Endothelial cell of umbilical vein (primary cell): ENCODE measurements around the gene SYTL2. TPM values are rescaled to one million over a fixed set of nuclear protein-coding genes. Genes with fewer than 3 reads are reported as not detected.

Source experiments
- BruUV-seq: library from RNA; stranded (reverse); fragments of 400-500 nt; replicated peaks from 2 replicates; lab custom pipeline; 2021; lab: Mats Ljungman, UMichigan
- CTCF ChIA-PET: fragments of 300-600, 350-600 bp; sonication (Branson Sonifier 250); formaldehyde crosslinking; loops from one replicate; lab custom pipeline; 2021; ENCODE audit warnings: antibody characterized with exemption, inconsistent platforms; lab: Charles Lee
- POLR2A ChIA-PET: fragments of 300-600, 350-600 bp; sonication (Branson Sonifier 250); formaldehyde crosslinking; loops from one replicate; lab custom pipeline; 2021; ENCODE audit warnings: antibody characterized with exemption, inconsistent platforms; lab: Charles Lee
- DNase-seq: peaks from one replicate; pipeline ENCODE4 v3.0.0-alpha.2; 2011; ENCODE audit warnings: low read depth, low spot score
- FAIRE-seq: peaks from 2 replicates; lab custom pipeline; 2011; peaks lifted over from hg19 to GRCh38; lab: Jason Lieb, UNC
- H2AFZ ChIP-seq: 2 replicates; pipeline ENCODE4 v1.6.0; 2012; ENCODE audit warnings: low read depth, low read length, control low read depth, inconsistent platforms
- H3K27ac ChIP-seq: 2 replicates; pipeline ENCODE4 v1.5.1; 2011; ENCODE audit warnings: low read depth, mild to moderate bottlenecking, control low read depth, low read length, moderate library complexity; ENCODE audit not compliant: insufficient read depth
- H3K27me3 ChIP-seq, 2 experiments: 2 replicates each; pipeline versions ENCODE4 v1.6.0 to v1.6.1; 2011; ENCODE audit warnings: low read length in 2 of 2, mixed read lengths in 1 of 2; ENCODE audit not compliant: control insufficient read depth in 2 of 2, insufficient read depth in 2 of 2
- H3K36me3 ChIP-seq, 2 experiments: 2 replicates in 1 of 2; 3 replicates in 1 of 2; pipeline ENCODE4 v1.5.1; 2011; ENCODE audit warnings: low read length in 2 of 2, mild to moderate bottlenecking in 1 of 2, moderate library complexity in 1 of 2; ENCODE audit not compliant: control insufficient read depth in 2 of 2, insufficient read depth in 2 of 2; ENCODE audit errors: extremely low read depth in 1 of 2
- H3K4me1 ChIP-seq: 3 replicates; pipeline ENCODE4 v1.5.1; 2011; ENCODE audit warnings: mild to moderate bottlenecking, low read length; ENCODE audit not compliant: control insufficient read depth, insufficient read depth; ENCODE audit errors: extremely low read depth
- H3K4me2 ChIP-seq: 2 replicates; pipeline ENCODE4 v1.6.1; 2011; ENCODE audit warnings: low read length, control low read depth, mixed read lengths; ENCODE audit not compliant: insufficient read depth
- H3K4me3 ChIP-seq, 3 experiments: fragments of 200-600 bp in 1 of 3; sonication (generic), shearing (Covaris generic) in 1 of 3; replicated peaks in 1 of 3; 2 replicates each; pipeline ENCODE4 v1.5.1; 2011 to 2016; ENCODE audit warnings: control low read depth in 3 of 3, low read length in 3 of 3, mild to moderate bottlenecking in 2 of 3, inconsistent platforms in 1 of 3, low read depth in 1 of 3, moderate library complexity in 1 of 3; ENCODE audit not compliant: insufficient read depth in 1 of 3
- H3K79me2 ChIP-seq: 2 replicates; pipeline ENCODE4 v1.6.0; 2012; ENCODE audit warnings: low read length, inconsistent platforms; ENCODE audit not compliant: control insufficient read depth, insufficient read depth
- H3K9ac ChIP-seq: replicated peaks from 2 replicates; pipeline ENCODE3; 2011; ENCODE audit warnings: low read length, control low read depth; ENCODE audit not compliant: insufficient read depth; ENCODE audit errors: extremely low read depth
- H3K9me1 ChIP-seq: replicated peaks from 3 replicates; pipeline ENCODE4 v1.6.0; 2011; ENCODE audit warnings: mild to moderate bottlenecking, low read length; ENCODE audit not compliant: control insufficient read depth, insufficient read depth; ENCODE audit errors: extremely low read depth
- H3K9me3 ChIP-seq: replicated peaks from 2 replicates; pipeline ENCODE4 v1.5.1; 2012; ENCODE audit warnings: low read length, inconsistent platforms; ENCODE audit not compliant: control insufficient read depth, insufficient read depth
- H4K20me1 ChIP-seq: replicated peaks from 2 replicates; pipeline ENCODE3; 2011; ENCODE audit warnings: mild to moderate bottlenecking, low read length; ENCODE audit not compliant: control insufficient read depth, insufficient read depth; ENCODE audit errors: extremely low read depth
- CTCF ChIP-seq, 2 donors: IDR thresholded peaks; 1 replicate in 1 of 2; 2 replicates in 1 of 2; pipeline ENCODE4 v1.5.1; 2011; ENCODE audit warnings: low read length in 2 of 2, mild to moderate bottlenecking in 2 of 2, moderate library complexity in 2 of 2, control low read depth in 1 of 2, inconsistent platforms in 1 of 2, low read depth in 1 of 2; ENCODE audit not compliant: insufficient read depth in 1 of 2; ENCODE audit errors: extremely low read depth in 1 of 2
- EZH2 ChIP-seq: IDR thresholded peaks from 2 replicates; pipeline ENCODE4 v1.6.1; 2012; ENCODE audit warnings: borderline replicate concordance, low read depth, mild to moderate bottlenecking, moderate library complexity, low read length, inconsistent platforms; ENCODE audit not compliant: severe bottlenecking
- FOS ChIP-seq: IDR thresholded peaks from 2 replicates; pipeline ENCODE4 v1.6.1; 2011; ENCODE audit warnings: mild to moderate bottlenecking, low read length, moderate library complexity, borderline replicate concordance; ENCODE audit not compliant: insufficient read depth
- GATA2 ChIP-seq: IDR thresholded peaks from 2 replicates; pipeline ENCODE4 v1.7.0; 2011; ENCODE audit warnings: low read depth, mild to moderate bottlenecking, moderate library complexity, mixed read lengths, low read length; ENCODE audit not compliant: insufficient read length, insufficient read depth
- JUN ChIP-seq: IDR thresholded peaks from 2 replicates; pipeline ENCODE4 v1.6.1; 2011; ENCODE audit warnings: borderline replicate concordance, low read depth; ENCODE audit not compliant: insufficient read length, insufficient read depth
- MAX ChIP-seq: IDR thresholded peaks from 2 replicates; pipeline ENCODE4 v1.6.1; 2011; ENCODE audit not compliant: insufficient read depth, insufficient read length
- MYC ChIP-seq: IDR thresholded peaks from one replicate; pipeline ENCODE4 v1.6.1; 2011; ENCODE audit warnings: mild to moderate bottlenecking, low read depth, low read length
- POLR2A ChIP-seq: IDR thresholded peaks from 2 replicates; pipeline ENCODE4 v1.6.1; 2012; ENCODE audit warnings: low read depth, mild to moderate bottlenecking, control low read depth, low read length
- POLR2AphosphoS5 ChIP-seq: IDR thresholded peaks from 2 replicates; pipeline ENCODE4 v1.6.1; 2012; ENCODE audit warnings: low read depth, mild to moderate bottlenecking, control low read depth, low read length, moderate library complexity; ENCODE audit not compliant: insufficient read depth
- dilution Hi-C: fragments of 300-500 bp; cut with MboI; formaldehyde crosslinking; loops from one replicate; pipeline ENCODE4 v1.15.0; 2019; ENCODE audit warnings: low sequenced_read_pairs; ENCODE audit not compliant: extremely low pct_ligation_motif_present
- intact Hi-C: fragments of 100-400 bp; cut with micrococcal nuclease; formaldehyde crosslinking; loops from one replicate; pipeline ENCODE4 v1.10.0; 2022
- polyA plus RNA-seq, 4 experiments: library from polyadenylated mRNA; depleted of rRNA in 3 of 4; stranded (reverse) in 3 of 4; unstranded in 1 of 4; fragments of >200 nt; gene quantifications; 2 replicates each; pipeline versions ENCODE4 v1.2.1 to v1.2.3, GENCODE V29; 2011 to 2012; ENCODE audit warnings: missing spikeins in 1 of 4
- total RNA-seq: library from RNA; stranded (reverse); gene quantifications from 2 replicates; pipeline ENCODE4 v1.2.3, GENCODE V29; 2021

SYTL2 gene
- total and polyA plus RNA-seq, 2 donors (not counting 3 experiments of a cell fraction or from before 2014, with no cell fraction given), result 1.4 to 2.4 TPM

GRCh38 chr11:85651118-85651517, 159.8 kb downstream of the SYTL2 start:
- no peak for DNase-seq
- no TSS peak for BruUV-seq
- Histone ChIP-seq H3K4me3 (no peak overlapping the region), H3K79me2 (peaks cover 22% of the 10 kb centered on the region), H3K27me3 (no peaks in the 10 kb centered on the region), H3K9ac (no peak overlapping the region), H2AFZ (no peak overlapping the region), H3K4me2 (no peak overlapping the region), H3K36me3 (peaks cover 0 to 2% of the 10 kb centered on the region in 2 experiments), H3K9me3 (no peaks in the 10 kb centered on the region), H3K4me1 (peaks cover 11% of the 10 kb centered on the region), H4K20me1 (peaks cover 2% of the 10 kb centered on the region), H3K9me1 (no peaks in the 10 kb centered on the region), H3K27ac (no peak overlapping the region)
- FAIRE-seq, result no peak
- TF ChIP-seq CTCF (IDR thresholded peaks at IDR 0.05; ENCODE audit: extremely low read depth in 1 of 2, insufficient read depth in 1 of 2, low read depth in 1 of 2, low read length in 2 of 2) (no peak), FOS (no peak), JUN (no peak), GATA2 (no peak), POLR2AphosphoS5 (no peak), POLR2A (no peak), MYC (no peak), EZH2 (no peak), MAX (no peak)
- ChIA-PET CTCF (interaction anchor here (1.6 kb wide), 1 partner anchor 14 kb away, joined by 5 read pairs; no protein-coding TSS in a partner anchor), POLR2A (no interaction called here)
- dilution Hi-C loops, result no loop called here
- intact Hi-C loops, result no loop called here
